HG03159 (cell line): ENCODE measurements around the gene ATL2.
A peak's percentile ranks its signal among the peaks of the same experiment; 100 is the strongest.
"Not testable (repeated sequence)": the region's sequence is repeated elsewhere in the genome, so short reads cannot be mapped to it uniquely, and the experiment has no call there.

Source experiments
- ATAC-seq: cut with Tn5 transposase; IDR thresholded peaks from one replicate; pipeline ENCODE4 v1.9.1; 2021; ENCODE audit warnings: mild to moderate bottlenecking, moderate library complexity; ENCODE audit not compliant: unreplicated experiment

Gene ATL2

GRCh38 chr2:38336621-38337020 lies 40.5 kb downstream of the ATL2 start:
- no peak for ATAC-seq

GRCh38 chr2:38330754-38331153 lies 46.3 kb downstream of the ATL2 start:
- no peak for ATAC-seq

GRCh38 chr2:38327580-38327979 lies 49.5 kb downstream of the ATL2 start:
- no peak for ATAC-seq

- ATAC-seq: no peak
Measured at GRCh38 chr2:38323623-38324022, 53.5 kb downstream of the ATL2 start.

- ATAC-seq: no peak
Measured at GRCh38 chr2:38322224-38322914, 54.7 kb downstream of the ATL2 start.

GRCh38 chr2:38319240-38319639 lies 57.8 kb downstream of the ATL2 start:
- not testable (repeated sequence) for ATAC-seq

GRCh38 chr2:38317725-38318124 lies 59.3 kb downstream of the ATL2 start:
- no peak for ATAC-seq

- ATAC-seq: no peak
Measured at GRCh38 chr2:38315707-38316333, 61.3 kb downstream of the ATL2 start.

- no peak for ATAC-seq
Measured at GRCh38 chr2:38308821-38309220, 68.3 kb downstream of the ATL2 start.

- no peak for ATAC-seq
Measured at GRCh38 chr2:38301969-38302702, 74.9 kb downstream of the ATL2 start.

- peak; percentile 71 for ATAC-seq
Measured at GRCh38 chr2:38301340-38301968, 75.6 kb downstream of the ATL2 start.

- ATAC-seq: no peak
Measured at GRCh38 chr2:38298539-38298938, 78.5 kb downstream of the ATL2 start.

GRCh38 chr2:38296197-38296780 lies 80.8 kb downstream of the ATL2 start:
- no peak for ATAC-seq

- no peak for ATAC-seq
Measured at GRCh38 chr2:38294597-38294996, 82.5 kb downstream of the ATL2 start.

GRCh38 chr2:38293152-38293865 lies 83.8 kb downstream of the ATL2 start:
- no peak for ATAC-seq

- ATAC-seq: no peak
Measured at GRCh38 chr2:38290332-38290731, 86.7 kb downstream of the ATL2 start.

GRCh38 chr2:38284971-38285370 lies 92.1 kb downstream of the ATL2 start:
- no peak for ATAC-seq

- ATAC-seq: no peak
Measured at GRCh38 chr2:38281095-38281742, 95.9 kb downstream of the ATL2 start.

GRCh38 chr2:38279201-38279600 lies 97.9 kb downstream of the ATL2 start:
- no peak for ATAC-seq

GRCh38 chr2:38278117-38278438 lies 99.0 kb downstream of the ATL2 start:
- not testable (repeated sequence) for ATAC-seq
